ENCODE measurements around the gene LPAR6. TPM values are rescaled to one million over a fixed set of nuclear protein-coding genes. Genes with fewer than 3 reads are reported as not detected.

The LPAR6 gene
- total and polyA plus RNA-seq, 2 of the 13 experiments (the other 11 are each of a cell fraction or from before 2014, with no cell fraction given), result 24.4 to 149 TPM

- TF ChIP-seq ZNF24 (IDR thresholded peaks at IDR 0.05) (no peak), PHF8 (CRISPR knock-in tag; IDR thresholded peaks at IDR 0.05) (0 out of 2 replicates have a peak, but pooled peaks have one; percentile 40), SOX5 (CRISPR knock-in tag; IDR thresholded peaks at IDR 0.05; ENCODE audit: borderline replicate concordance) (peak; percentile 87; the same call in 1 of the 2 replicates), REST (IDR thresholded peaks at IDR 0.05; ENCODE audit: borderline replicate concordance in 1 of 2, low read depth in 1 of 2, low read length in 2 of 2) (no peak; a peak in 1 of 4 replicates), HOXA5 (CRISPR knock-in tag; IDR thresholded peaks at IDR 0.05) (no peak), KMT2B (CRISPR knock-in tag; IDR thresholded peaks at IDR 0.05) (peak; percentile 31; the same call in 1 of the 2 replicates), ZSCAN5A (CRISPR knock-in tag; IDR thresholded peaks at IDR 0.05; ENCODE audit: borderline replicate concordance) (no peak), GTF3A (CRISPR knock-in tag; conservative IDR thresholded peaks at IDR 0.05) (no peak), ZNF563 (CRISPR knock-in tag; IDR thresholded peaks at IDR 0.05) (no peak), FOXP1 (IDR thresholded peaks at IDR 0.05) (no peak), FOXP1 (CRISPR knock-in tag; IDR thresholded peaks at IDR 0.05) (peak; percentile 50), HMG20B (CRISPR knock-in tag; conservative IDR thresholded peaks at IDR 0.05) (peak; percentile 68; the same call in 1 of the 2 replicates), SMAD1 (CRISPR knock-in tag; IDR thresholded peaks at IDR 0.05; ENCODE audit: borderline replicate concordance, low read depth) (no peak), FOSL1 (CRISPR knock-in tag; IDR thresholded peaks at IDR 0.05; ENCODE audit: borderline replicate concordance) (no peak), TMF1 (CRISPR knock-in tag; IDR thresholded peaks at IDR 0.05; ENCODE audit: low read depth) (no peak), TOPORS (CRISPR knock-in tag; IDR thresholded peaks at IDR 0.05) (no peak), CCAR2 (optimal IDR thresholded peaks at IDR 0.05; ENCODE audit: low read depth, low read length) (no peak), AKAP8 (CRISPR knock-in tag; IDR thresholded peaks at IDR 0.05) (no peak), HNRNPL (IDR thresholded peaks at IDR 0.05; ENCODE audit: low read depth, low read length) (no peak), ZFY (CRISPR knock-in tag; IDR thresholded peaks at IDR 0.05) (no peak; the same call in 1 of the 2 replicates), ZBTB43 (CRISPR knock-in tag; conservative IDR thresholded peaks at IDR 0.05) (no peak), ZNF83 (CRISPR knock-in tag; IDR thresholded peaks at IDR 0.05; ENCODE audit: borderline replicate concordance) (no peak), ZEB1 (IDR thresholded peaks at IDR 0.05; ENCODE audit: insufficient replicate concordance, low read depth) (no peak), TCF7 (IDR thresholded peaks at IDR 0.05; ENCODE audit: low read depth) (peak; percentile 83), STAT5B (CRISPR knock-in tag; IDR thresholded peaks at IDR 0.05) (no peak), BCL6 (CRISPR knock-in tag; IDR thresholded peaks at IDR 0.05) (peak; percentile 75)
These were observed at the start of gene LPAR6 (continued) for GRCh38 chr13:48412881-48413351.

Data from HepG2 (cell line).